WERI-Rb-1 (cell line): ENCODE measurements around the gene PDHX.
"Not testable (repeated sequence)": the region's sequence is repeated elsewhere in the genome, so short reads cannot be mapped to it uniquely, and the experiment has no call there.

ENCODE experiments used
- DNase-seq: peaks from one replicate; pipeline ENCODE4 v3.0.0-alpha.2; 2020
- H3K27ac ChIP-seq: fragments of 250-450 bp; sonication (Bioruptor Pico); 2 replicates; pipeline ENCODE4 v1.5.1; 2020; ENCODE audit warnings: mild to moderate bottlenecking, moderate library complexity
- H3K27me3 ChIP-seq: fragments of 250-450 bp; sonication (Bioruptor Pico); 2 replicates; pipeline ENCODE4 v1.5.1; 2021; ENCODE audit warnings: mild to moderate bottlenecking, low read depth, moderate library complexity; ENCODE audit not compliant: insufficient read depth, severe bottlenecking
- H3K36me3 ChIP-seq: fragments of 250-450 bp; sonication (Bioruptor Pico); 2 replicates; pipeline ENCODE4 v1.5.1; 2020; ENCODE audit warnings: mild to moderate bottlenecking, moderate library complexity
- H3K4me3 ChIP-seq: 2 replicates; pipeline ENCODE4 v1.5.1; 2011; ENCODE audit warnings: low read depth, mild to moderate bottlenecking, control low read depth, low read length
- H3K9me3 ChIP-seq: fragments of 250-450 bp; sonication (Bioruptor Pico); 2 replicates; pipeline ENCODE4 v1.5.1; 2021; ENCODE audit warnings: mild to moderate bottlenecking, moderate library complexity; ENCODE audit not compliant: severe bottlenecking
- CTCF ChIP-seq: IDR thresholded peaks from 2 replicates; pipeline ENCODE4 v1.5.1; 2011; ENCODE audit warnings: low read depth, mild to moderate bottlenecking, control low read depth, inconsistent platforms, low read length

The PDHX gene

GRCh38 chr11:34893416-34893815, 23.0 kb upstream of the PDHX start:
- Histone ChIP-seq H3K27me3 (no peaks in the 10 kb centered on the region), H3K36me3 (no peaks in the 10 kb centered on the region), H3K27ac (no peak overlapping the region), H3K4me3 (no peak overlapping the region), H3K9me3 (peaks cover 4% of the 10 kb centered on the region)
- no peak for DNase-seq
- TF ChIP-seq CTCF, result no peak

DNA sequence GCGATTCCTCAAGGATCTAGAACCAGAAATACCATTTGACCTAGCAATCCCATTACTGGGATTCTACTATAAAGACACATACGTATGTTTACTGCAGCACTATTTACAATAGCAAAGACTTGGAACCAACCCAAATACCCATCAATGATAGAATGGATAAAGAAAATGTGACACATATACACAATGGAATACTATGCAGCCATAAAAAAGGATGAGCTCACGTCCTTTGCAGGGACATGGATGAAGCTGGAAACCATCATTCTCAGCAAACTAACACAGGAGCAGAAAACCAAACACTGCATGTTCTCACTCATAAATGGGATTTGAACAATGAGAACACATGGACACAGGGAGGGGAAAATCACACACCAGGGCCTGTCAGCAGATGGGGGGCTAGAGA, 20.2 kb upstream of the PDHX start:
- not testable (repeated sequence) for H3K27me3 ChIP-seq, H3K27ac ChIP-seq, H3K36me3 ChIP-seq, H3K4me3 ChIP-seq, DNase-seq
- H3K9me3 ChIP-seq, result peaks cover 27% of the 10 kb centered on the region

DNA sequence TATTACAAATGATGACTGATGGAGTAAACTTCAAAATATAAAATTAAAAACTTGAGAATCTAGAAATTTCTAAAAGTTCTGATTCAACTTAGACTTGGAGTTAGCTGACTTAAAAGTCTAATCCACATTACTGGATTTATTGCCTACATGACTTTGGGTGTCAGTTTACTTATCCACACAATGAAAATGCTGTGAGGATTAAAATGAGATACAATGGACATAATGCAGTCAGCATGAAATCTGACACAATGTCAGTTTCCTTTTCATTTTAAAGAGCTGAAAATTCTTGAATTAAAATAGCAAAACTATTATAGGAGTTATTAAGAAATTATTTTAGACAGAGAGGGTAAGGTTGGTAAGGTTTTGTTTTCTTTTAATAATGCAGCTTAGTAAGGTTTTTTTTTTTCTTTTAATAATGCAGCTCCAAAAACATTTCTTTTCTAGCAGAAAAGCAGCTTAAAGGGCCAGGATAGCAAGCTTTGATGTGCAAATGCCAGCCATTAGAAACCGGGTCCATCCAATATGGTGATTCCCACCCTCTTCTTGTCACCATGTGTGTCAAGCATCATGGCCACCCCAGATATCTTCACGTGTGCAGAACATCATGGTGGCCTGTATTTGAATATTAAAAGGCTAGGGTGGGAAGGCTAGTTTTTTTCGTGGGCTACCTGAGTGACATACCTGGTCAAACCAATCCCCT, 19.1 kb upstream of the PDHX start:
- Histone ChIP-seq H3K9me3 (peaks cover 33% of the 10 kb centered on the region), H3K36me3 (peaks cover 3% of the 10 kb centered on the region; the same call in 1 of the 2 replicates), H3K27ac (no peak overlapping the region), H3K4me3 (no peak overlapping the region), H3K27me3 (no peaks in the 10 kb centered on the region)
- TF ChIP-seq CTCF, result no peak
- DNase-seq, result no peak

- DNase-seq, result no peak
- H3K36me3 ChIP-seq, result peaks cover 3% of the 10 kb centered on the region; the same call in 1 of the 2 replicates
- peaks cover 37% of the 10 kb centered on the region for H3K9me3 ChIP-seq
- H3K27ac ChIP-seq, result no peak overlapping the region
- no peak for TF ChIP-seq CTCF
- no peak overlapping the region for H3K4me3 ChIP-seq
- H3K27me3 ChIP-seq, result no peaks in the 10 kb centered on the region
Observed at GRCh38 chr11:34898474-34898873, 17.9 kb upstream of the PDHX start.

GRCh38 chr11:34899633-34900016, 16.8 kb upstream of the PDHX start:
- Histone ChIP-seq H3K27me3 (no peaks in the 10 kb centered on the region), H3K36me3 (peaks cover 3% of the 10 kb centered on the region; the same call in 1 of the 2 replicates), H3K9me3 (peaks cover 37% of the 10 kb centered on the region), H3K27ac (no peak overlapping the region), H3K4me3 (no peak overlapping the region)
- DNase-seq, result no peak
- TF ChIP-seq CTCF, result no peak

DNA sequence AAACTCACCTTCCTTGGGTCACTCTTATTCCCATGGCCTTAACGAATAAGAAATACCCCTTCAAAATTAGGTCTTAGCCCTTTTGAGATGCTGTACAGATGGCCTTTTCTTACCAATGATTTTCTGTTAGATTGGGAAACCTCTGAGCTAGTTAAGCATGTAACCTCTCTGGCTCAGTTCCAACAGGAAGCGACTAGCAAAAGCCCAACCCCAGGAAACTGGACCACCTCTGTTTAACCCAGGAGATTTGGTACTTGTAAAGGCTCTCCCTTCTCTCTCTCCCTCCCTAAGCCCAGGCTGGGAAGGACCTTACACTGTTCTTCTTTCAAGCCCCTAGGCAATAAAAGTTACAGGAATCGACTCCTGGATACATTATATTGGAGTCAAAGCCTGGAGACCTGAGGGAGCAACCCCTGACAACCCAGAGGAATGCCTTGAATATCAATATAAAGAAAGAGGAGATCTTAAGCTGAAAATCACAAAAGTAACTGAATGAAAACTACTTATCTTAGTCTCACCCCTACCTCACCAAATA, 11.9 kb upstream of the PDHX start:
- peaks cover 3% of the 10 kb centered on the region for H3K36me3 ChIP-seq
- no peak for DNase-seq

More for the DNA sequence above, 11.9 kb upstream of the PDHX start:
- Histone ChIP-seq H3K27ac (no peak overlapping the region), H3K27me3 (no peaks in the 10 kb centered on the region), H3K9me3 (peaks cover 25% of the 10 kb centered on the region), H3K4me3 (no peak overlapping the region)
- no peak for TF ChIP-seq CTCF
